Smooth muscle cell (in vitro differentiated cells): Measurements from ENCODE around the gene JPT2. TPM values are rescaled to one million over a fixed set of nuclear protein-coding genes. Genes with fewer than 3 reads are reported as not detected.

Source experiments
- DNase-seq: peaks from one replicate; lab custom pipeline; 2025; ENCODE audit not compliant: unreplicated experiment; lab: John Stamatoyannopoulos, UW
- H2AFZ ChIP-seq: fragments of 200-600 bp; sonication (generic); 2 replicates; pipeline ENCODE4 v1.6.0; 2016; ENCODE audit warnings: antibody characterized with exemption, low read depth, mild to moderate bottlenecking
- H3F3A ChIP-seq: fragments of 200-600 bp; sonication (generic); 2 replicates; pipeline ENCODE4 v1.6.0; 2017; ENCODE audit warnings: antibody characterized with exemption, low read depth
- H3K27ac ChIP-seq: fragments of 200-600 bp; sonication (generic); 2 replicates; pipeline ENCODE4 v1.5.1; 2016; ENCODE audit warnings: low read depth, mild to moderate bottlenecking
- H3K27me3 ChIP-seq: fragments of 200-600 bp; sonication (generic); 2 replicates; pipeline ENCODE4 v1.6.1; 2016; ENCODE audit warnings: low read depth, mild to moderate bottlenecking
- H3K36me3 ChIP-seq: fragments of 200-600 bp; sonication (generic); 2 replicates; pipeline ENCODE4 v1.5.1; 2016; ENCODE audit warnings: low read depth
- H3K4me1 ChIP-seq: fragments of 200-600 bp; sonication (generic); 2 replicates; pipeline ENCODE4 v1.5.1; 2016; ENCODE audit warnings: low read depth
- H3K4me2 ChIP-seq: fragments of 200-600 bp; sonication (generic); 2 replicates; pipeline ENCODE4 v1.6.0; 2016; ENCODE audit warnings: mild to moderate bottlenecking
- H3K4me3 ChIP-seq: fragments of 200-600 bp; sonication (generic); 2 replicates; pipeline ENCODE4 v1.5.1; 2016; ENCODE audit warnings: mild to moderate bottlenecking
- H3K79me2 ChIP-seq: fragments of 200-600 bp; sonication (generic); 2 replicates; pipeline ENCODE4 v1.6.0; 2016; ENCODE audit warnings: low read depth, mild to moderate bottlenecking
- H3K9ac ChIP-seq: fragments of 200-600 bp; sonication (generic); 2 replicates; pipeline ENCODE4 v1.6.0; 2016; ENCODE audit warnings: low read depth
- H3K9me3 ChIP-seq: fragments of 200-600 bp; sonication (generic); replicated peaks from 2 replicates; pipeline ENCODE4 v1.5.1; 2016; ENCODE audit warnings: low read depth
- H4K20me1 ChIP-seq: fragments of 200-600 bp; sonication (generic); 2 replicates; pipeline ENCODE4 v1.6.0; 2016; ENCODE audit warnings: low read depth
- CTCF ChIP-seq: fragments of 200-600 bp; sonication (generic); IDR thresholded peaks from 2 replicates; pipeline ENCODE4 v1.5.1; 2017; ENCODE audit warnings: borderline replicate concordance, mild to moderate bottlenecking, antibody characterized with exemption; ENCODE audit not compliant: insufficient read depth, poor library complexity, severe bottlenecking
- WGBS: methylation state at CpG from one replicate; pipeline ENCODE4 v1.1.7; 2016; ENCODE audit warnings: low lambda C conversion rate; 5-methylcytosine and 5-hydroxymethylcytosine counted together
- polyA plus RNA-seq: library from polyadenylated mRNA; unstranded; fragments of >200 nt; fragmentation: Nextera tagmentation; extraction: Ambion mirVana; gene quantifications from 2 replicates; pipeline ENCODE4 v1.2.1, GENCODE V29; 2016
- total RNA-seq: library from RNA; depleted of rRNA; stranded (reverse); fragments of >200 nt; gene quantifications from 2 replicates; pipeline ENCODE4 v1.2.3, GENCODE V29; 2014

The JPT2 gene
- total and polyA plus RNA-seq, 2 experiments from 2014 or later = 7.2 to 28.6 TPM

GRCh38 chr16:1656808-1657617 lies 21.1 kb upstream of the JPT2 start:
- H3K36me3 ChIP-seq = peaks cover 7% of the 10 kb centered on the region

GRCh38 chr16:1657841-1658240 lies 20.2 kb upstream of the JPT2 start:
- no peaks in the 10 kb centered on the region for H3F3A ChIP-seq
- peaks cover 4% of the 10 kb centered on the region for H4K20me1 ChIP-seq
- no peak for DNase-seq
- peaks cover 7% of the 10 kb centered on the region for H3K36me3 ChIP-seq
- H3K4me2 ChIP-seq = no peak overlapping the region
- 91% methylated on average over 11 of the region's 13 CpGs for WGBS
- H2AFZ ChIP-seq = no peak overlapping the region
- H3K27ac ChIP-seq = no peak overlapping the region
- H3K27me3 ChIP-seq = no peaks in the 10 kb centered on the region
- H3K4me3 ChIP-seq = no peak overlapping the region
- no peaks in the 10 kb centered on the region for H3K4me1 ChIP-seq
- H3K9ac ChIP-seq = no peak overlapping the region
- H3K79me2 ChIP-seq = no peaks in the 10 kb centered on the region
- TF ChIP-seq CTCF = no peak
- no peaks in the 10 kb centered on the region for H3K9me3 ChIP-seq

More at GRCh38 chr16:1656808-1657617, 21.1 kb upstream of the JPT2 start:
- Histone ChIP-seq H3K9me3 (no peaks in the 10 kb centered on the region), H3K9ac (no peak overlapping the region), H3K27me3 (no peaks in the 10 kb centered on the region), H2AFZ (no peak overlapping the region), H4K20me1 (peaks cover 4% of the 10 kb centered on the region), H3K27ac (no peak overlapping the region), H3K4me1 (no peaks in the 10 kb centered on the region), H3F3A (no peaks in the 10 kb centered on the region), H3K4me3 (no peak overlapping the region), H3K4me2 (no peak overlapping the region), H3K79me2 (no peaks in the 10 kb centered on the region)
- 95% methylated on average over 21 of the region's 24 CpGs for WGBS
- TF ChIP-seq CTCF = no peak
- DNase-seq = no peak

GRCh38 chr16:1659031-1659430 lies 19.0 kb upstream of the JPT2 start:
- no peaks in the 10 kb centered on the region for H3K27me3 ChIP-seq
- H3K4me3 ChIP-seq = no peak overlapping the region
- no peaks in the 10 kb centered on the region for H3K4me1 ChIP-seq
- peaks cover 7% of the 10 kb centered on the region for H3K36me3 ChIP-seq
- peaks cover 4% of the 10 kb centered on the region for H4K20me1 ChIP-seq
- WGBS = 97% methylated on average over 5 of the region's 5 CpGs
- H3K79me2 ChIP-seq = no peaks in the 10 kb centered on the region
- H3K9me3 ChIP-seq = no peaks in the 10 kb centered on the region
- H3K9ac ChIP-seq = no peak overlapping the region
- no peak overlapping the region for H2AFZ ChIP-seq
- H3F3A ChIP-seq = no peaks in the 10 kb centered on the region
- no peak for TF ChIP-seq CTCF
- H3K4me2 ChIP-seq = no peak overlapping the region
- H3K27ac ChIP-seq = no peak overlapping the region
- no peak for DNase-seq

GRCh38 chr16:1661826-1662225 lies 16.3 kb upstream of the JPT2 start:
- Histone ChIP-seq H3K79me2 (no peaks in the 10 kb centered on the region), H3K27ac (no peak overlapping the region), H3K36me3 (peaks cover 4% of the 10 kb centered on the region), H4K20me1 (peaks cover 4% of the 10 kb centered on the region), H3K4me1 (no peaks in the 10 kb centered on the region), H3K27me3 (no peaks in the 10 kb centered on the region), H3F3A (no peaks in the 10 kb centered on the region), H3K4me2 (no peak overlapping the region), H3K9me3 (no peaks in the 10 kb centered on the region), H2AFZ (no peak overlapping the region), H3K9ac (no peak overlapping the region), H3K4me3 (no peak overlapping the region)
- DNase-seq = no peak
- 97% methylated on average over 2 of the region's 2 CpGs for WGBS
- TF ChIP-seq CTCF = no peak
